Breast epithelium (tissue), 4 donors: ENCODE data around the gene SYNCRIP. TPM values are rescaled to one million over a fixed set of nuclear protein-coding genes. Genes with fewer than 3 reads are reported as not detected.

Source experiments
- DNase-seq, 2 donors: peaks; one replicate each; pipeline ENCODE4 v3.0.0-alpha.2; 2019; ENCODE audit warnings: low spot score in 2 of 2
- H3K27ac ChIP-seq, 2 donors: fragments of 200-600 bp; sonication (generic) in 1 of 2; one replicate each; pipeline ENCODE4 v1.5.1; 2016 to 2019; ENCODE audit warnings: mild to moderate bottlenecking in 1 of 2
- H3K27me3 ChIP-seq, 2 donors: fragments of 200-600 bp; sonication (generic) in 1 of 2; one replicate each; pipeline versions ENCODE4 v1.5.1 to v1.6.0; 2017 to 2019; ENCODE audit warnings: control low read depth in 1 of 2, mild to moderate bottlenecking in 1 of 2
- H3K36me3 ChIP-seq: fragments of 200-600 bp; one replicate; pipeline ENCODE4 v1.5.1; 2019
- H3K4me1 ChIP-seq, 2 donors: fragments of 200-600 bp; sonication (generic); one replicate each; pipeline ENCODE4 v1.5.1; 2016 to 2019; ENCODE audit warnings: control low read depth in 1 of 2
- H3K4me3 ChIP-seq, 3 donors: fragments of 200-600 bp; sonication (generic); 1 replicate in 2 of 3; 2 replicates in 1 of 3; pipeline ENCODE4 v1.5.1; 2016 to 2019; ENCODE audit warnings: mild to moderate bottlenecking in 3 of 3, moderate library complexity in 2 of 3
- H3K9me3 ChIP-seq, 2 donors: fragments of 200-600 bp; sonication (generic) in 1 of 2; one replicate each; pipeline ENCODE4 v1.5.1; 2016 to 2019; ENCODE audit warnings: control low read depth in 1 of 2
- POLR2A ChIP-seq: fragments of 450-650 bp; IDR thresholded peaks from one replicate; pipeline ENCODE4 v1.6.1; 2016; ENCODE audit warnings: antibody characterized with exemption, mild to moderate bottlenecking, moderate library complexity
- POLR2AphosphoS5 ChIP-seq, 3 donors: sonication (generic); formaldehyde crosslinking; IDR thresholded peaks; one replicate each; pipeline ENCODE4 v1.6.1; 2017; ENCODE audit warnings: antibody characterized with exemption in 3 of 3
- intact Hi-C: fragments of 100-400 bp; cut with DNase I; formaldehyde crosslinking; loops from one replicate; pipeline ENCODE4 v1.15.1; 2023; ENCODE audit warnings: low total_unique reads
- total RNA-seq, 3 donors: library from RNA; depleted of rRNA; stranded (reverse); fragments of >200 nt; gene quantifications; one replicate each; pipeline ENCODE4 v1.1.0, GENCODE V29; 2016
- TF ChIP-seq, protein P1 (sequence below), 3 donors: fragments of 450-650 bp; IDR thresholded peaks; one replicate each; pipeline ENCODE4 v1.5.1; 2016 to 2017; ENCODE audit warnings: antibody characterized with exemption in 3 of 3, mild to moderate bottlenecking in 3 of 3, moderate library complexity in 3 of 3

SYNCRIP gene
- total RNA-seq, 3 donors from 2014 or later: 56.0 to 77.9 (median 67.8) TPM

DNA sequence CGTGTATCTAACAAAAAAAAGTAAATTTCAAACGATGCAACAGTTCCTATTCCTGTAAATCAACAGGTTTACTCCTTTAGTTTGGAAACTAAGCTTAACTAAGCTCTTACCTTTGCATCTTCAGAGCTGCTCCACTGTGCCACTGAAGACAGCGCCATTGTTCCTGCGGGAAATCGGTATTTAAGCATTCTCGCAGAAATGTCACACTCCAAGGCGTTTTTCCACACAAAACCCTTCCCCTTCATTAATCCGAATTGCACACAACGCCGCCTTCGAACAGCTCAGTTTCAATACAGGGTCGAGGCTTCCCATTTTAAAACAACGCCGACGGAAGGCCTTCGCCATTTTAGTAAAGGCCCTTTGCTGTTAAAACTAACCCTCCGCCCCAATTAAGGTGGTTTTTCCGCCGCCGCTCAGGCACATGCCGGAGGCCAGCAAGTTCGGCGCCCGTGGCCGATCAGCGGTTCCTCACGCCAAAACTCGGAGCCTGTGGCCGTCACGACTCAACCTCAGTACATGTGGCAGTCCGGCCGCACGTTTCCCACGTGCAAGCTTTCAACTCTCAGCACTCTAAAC is 35.4 kb upstream of the SYNCRIP start:
- H3K27ac ChIP-seq: peak overlapping the region; percentile 88 to 91
- TF ChIP-seq, protein P1, sequence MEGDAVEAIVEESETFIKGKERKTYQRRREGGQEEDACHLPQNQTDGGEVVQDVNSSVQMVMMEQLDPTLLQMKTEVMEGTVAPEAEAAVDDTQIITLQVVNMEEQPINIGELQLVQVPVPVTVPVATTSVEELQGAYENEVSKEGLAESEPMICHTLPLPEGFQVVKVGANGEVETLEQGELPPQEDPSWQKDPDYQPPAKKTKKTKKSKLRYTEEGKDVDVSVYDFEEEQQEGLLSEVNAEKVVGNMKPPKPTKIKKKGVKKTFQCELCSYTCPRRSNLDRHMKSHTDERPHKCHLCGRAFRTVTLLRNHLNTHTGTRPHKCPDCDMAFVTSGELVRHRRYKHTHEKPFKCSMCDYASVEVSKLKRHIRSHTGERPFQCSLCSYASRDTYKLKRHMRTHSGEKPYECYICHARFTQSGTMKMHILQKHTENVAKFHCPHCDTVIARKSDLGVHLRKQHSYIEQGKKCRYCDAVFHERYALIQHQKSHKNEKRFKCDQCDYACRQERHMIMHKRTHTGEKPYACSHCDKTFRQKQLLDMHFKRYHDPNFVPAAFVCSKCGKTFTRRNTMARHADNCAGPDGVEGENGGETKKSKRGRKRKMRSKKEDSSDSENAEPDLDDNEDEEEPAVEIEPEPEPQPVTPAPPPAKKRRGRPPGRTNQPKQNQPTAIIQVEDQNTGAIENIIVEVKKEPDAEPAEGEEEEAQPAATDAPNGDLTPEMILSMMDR (IDR thresholded peaks at IDR 0.05): peak in 1 of 3 donors; percentile 14
- TF ChIP-seq POLR2AphosphoS5 (IDR thresholded peaks at IDR 0.05): no peak
- peaks cover 3 to 12% of the 10 kb centered on the region in 2 donors for H3K4me1 ChIP-seq
- H3K27me3 ChIP-seq: no peaks in the 10 kb centered on the region
- intact Hi-C loops: loop anchor here (5.0 kb wide), 1 partner anchor 36 kb away; the partner anchor contains the start of gene SYNCRIP
- no peaks in the 10 kb centered on the region for H3K36me3 ChIP-seq
- H3K4me3 ChIP-seq: peak overlapping the region; percentile 80 to 98 (median 89)
- no peaks in the 10 kb centered on the region for H3K9me3 ChIP-seq
- no peak for DNase-seq

DNA sequence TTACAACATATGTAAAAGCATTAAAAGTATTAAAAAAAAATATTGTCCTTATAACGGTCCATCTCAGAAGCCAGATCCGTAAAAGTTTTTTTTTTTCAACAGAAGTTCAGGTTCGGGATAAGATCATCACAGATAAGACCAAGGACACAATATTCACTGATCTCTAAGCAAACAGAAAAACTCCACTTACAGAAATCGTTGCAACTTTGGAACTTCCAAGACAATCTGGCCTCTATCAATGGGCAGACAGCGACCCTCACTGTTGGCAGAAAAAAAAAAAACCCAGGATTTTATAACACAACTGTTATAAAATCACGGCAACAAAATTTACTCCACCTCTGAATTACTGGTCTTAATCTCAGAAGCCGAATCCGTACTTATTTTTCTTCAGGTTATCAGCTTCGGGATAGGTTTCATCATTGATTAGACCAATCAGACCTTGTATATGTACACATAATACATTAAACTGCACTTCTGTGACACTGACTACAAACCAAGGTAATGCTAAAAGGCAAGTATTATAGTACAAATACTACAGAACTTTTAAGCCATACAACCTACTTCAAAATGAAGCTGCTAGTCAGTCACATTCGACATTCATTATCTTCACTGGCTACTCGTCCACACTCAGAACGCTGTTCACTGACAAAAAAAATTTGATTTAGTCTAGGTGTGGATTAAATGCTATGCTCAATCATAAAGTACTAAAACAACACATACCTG is 34.7 kb upstream of the SYNCRIP start:
- H3K27ac ChIP-seq: peak overlapping the region in 1 of 2 donors; percentile 91
- H3K27me3 ChIP-seq: no peaks in the 10 kb centered on the region
- H3K9me3 ChIP-seq: no peaks in the 10 kb centered on the region
- no peaks in the 10 kb centered on the region for H3K36me3 ChIP-seq
- TF ChIP-seq, protein P1 (IDR thresholded peaks at IDR 0.05): no peak
- TF ChIP-seq POLR2A: no peak
- no peak for TF ChIP-seq POLR2AphosphoS5 (IDR thresholded peaks at IDR 0.05)
- intact Hi-C loops: loop anchor here (5.0 kb wide), 1 partner anchor 35 kb away; the partner anchor contains the start of gene SYNCRIP
- no peak for DNase-seq
- H3K4me3 ChIP-seq: peak overlapping the region; percentile 80 to 98 (median 89)
- H3K4me1 ChIP-seq: peaks cover 3 to 12% of the 10 kb centered on the region in 2 donors

- intact Hi-C loops: loop anchor here (5.0 kb wide), 1 partner anchor 34 kb away; the partner anchor contains the start of gene SYNCRIP
- Histone ChIP-seq H3K27me3 (no peaks in the 10 kb centered on the region), H3K36me3 (no peaks in the 10 kb centered on the region), H3K4me1 (peaks cover 3 to 12% of the 10 kb centered on the region in 2 donors), H3K4me3 (peak overlapping the region; percentile 80 to 98 (median 89)), H3K9me3 (no peaks in the 10 kb centered on the region), H3K27ac (peak overlapping the region in 1 of 2 donors; percentile 20)
- TF ChIP-seq POLR2A: no peak
- TF ChIP-seq, protein P1 (IDR thresholded peaks at IDR 0.05): no peak
- no peak for TF ChIP-seq POLR2AphosphoS5 (IDR thresholded peaks at IDR 0.05)
- no peak for DNase-seq
These were observed 33.5 kb upstream of the SYNCRIP start for GRCh38 chr6:85676086-85676729.

DNA sequence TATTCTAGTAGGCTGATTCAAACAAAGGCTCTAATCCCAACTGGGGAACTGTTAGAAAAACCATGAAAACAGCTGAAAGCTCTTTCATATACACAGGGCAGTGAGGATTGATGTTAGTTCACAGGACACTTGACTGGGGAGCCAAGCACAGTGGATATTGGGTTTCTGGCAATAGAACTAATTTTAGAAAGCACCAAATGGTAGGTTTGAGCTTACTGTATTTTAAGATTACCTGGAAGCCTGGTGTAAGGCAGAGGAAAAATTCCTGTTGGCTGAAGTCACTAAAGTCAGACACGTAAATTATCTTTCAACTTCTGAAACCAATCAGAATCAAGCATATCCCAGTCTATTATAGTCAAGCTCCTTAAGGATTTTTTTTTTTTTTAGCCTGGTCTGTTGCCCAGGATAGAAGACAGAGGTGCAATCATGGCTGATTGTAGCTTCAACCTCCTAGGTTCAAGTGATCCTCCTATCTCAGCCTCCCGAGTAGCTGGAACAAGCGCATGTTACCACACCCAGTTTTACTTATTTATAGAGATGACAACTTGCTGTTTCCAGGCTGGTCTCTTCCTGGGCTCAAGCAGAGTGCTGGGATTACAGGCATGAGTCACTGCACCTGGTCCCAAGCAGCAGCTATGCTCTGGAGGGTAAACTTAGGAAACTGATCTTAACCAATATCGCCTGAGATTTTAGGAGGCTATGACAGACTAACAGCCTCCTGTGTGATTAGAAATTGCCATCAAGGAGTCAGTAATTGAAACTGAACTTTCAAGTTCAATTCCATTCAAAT is 32.5 kb upstream of the SYNCRIP start:
- Histone ChIP-seq H3K27me3 (no peaks in the 10 kb centered on the region), H3K27ac (no peak overlapping the region), H3K9me3 (no peaks in the 10 kb centered on the region), H3K4me1 (peaks cover 3 to 12% of the 10 kb centered on the region in 2 donors), H3K4me3 (peak overlapping the region in 2 of 3 donors; percentile 80 to 98), H3K36me3 (no peaks in the 10 kb centered on the region)
- no peak for DNase-seq
- intact Hi-C loops: loop anchor here (5.0 kb wide), 1 partner anchor 33 kb away; the partner anchor contains the start of gene SYNCRIP
- TF ChIP-seq POLR2A: no peak
- TF ChIP-seq, protein P1 (IDR thresholded peaks at IDR 0.05): no peak
- no peak for TF ChIP-seq POLR2AphosphoS5 (IDR thresholded peaks at IDR 0.05)
